H7 (cell line): Measurements from ENCODE around the gene UBXN6. TPM values are rescaled to one million over a fixed set of nuclear protein-coding genes. Genes with fewer than 3 reads are reported as not detected.

Experiments used
- DNase-seq: peaks from one replicate; pipeline ENCODE4 v3.0.0; 2012
- H3K27me3 ChIP-seq: 2 replicates; pipeline ENCODE4 v1.6.0; 2011; ENCODE audit warnings: mild to moderate bottlenecking, low read length; ENCODE audit not compliant: control insufficient read depth, insufficient read depth
- H3K36me3 ChIP-seq: replicated peaks from 2 replicates; pipeline ENCODE4 v1.5.1; 2011; ENCODE audit warnings: low read length; ENCODE audit not compliant: control insufficient read depth, insufficient read depth
- H3K4me3 ChIP-seq: 2 replicates; pipeline ENCODE4 v1.5.1; 2011; ENCODE audit warnings: low read depth, mild to moderate bottlenecking, control low read depth, low read length, moderate library complexity; ENCODE audit not compliant: insufficient read depth
- total RNA-seq: library from RNA; depleted of rRNA; stranded (reverse); fragments of >200 nt; shearing (Covaris generic); gene quantifications from 2 replicates; pipeline ENCODE4 v1.2.3, GENCODE V29; 2014; rRNA removed

UBXN6 gene, protein sequence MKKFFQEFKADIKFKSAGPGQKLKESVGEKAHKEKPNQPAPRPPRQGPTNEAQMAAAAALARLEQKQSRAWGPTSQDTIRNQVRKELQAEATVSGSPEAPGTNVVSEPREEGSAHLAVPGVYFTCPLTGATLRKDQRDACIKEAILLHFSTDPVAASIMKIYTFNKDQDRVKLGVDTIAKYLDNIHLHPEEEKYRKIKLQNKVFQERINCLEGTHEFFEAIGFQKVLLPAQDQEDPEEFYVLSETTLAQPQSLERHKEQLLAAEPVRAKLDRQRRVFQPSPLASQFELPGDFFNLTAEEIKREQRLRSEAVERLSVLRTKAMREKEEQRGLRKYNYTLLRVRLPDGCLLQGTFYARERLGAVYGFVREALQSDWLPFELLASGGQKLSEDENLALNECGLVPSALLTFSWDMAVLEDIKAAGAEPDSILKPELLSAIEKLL
- 36.0 and 41.8 TPM in 2 replicates for total RNA-seq

DNA sequence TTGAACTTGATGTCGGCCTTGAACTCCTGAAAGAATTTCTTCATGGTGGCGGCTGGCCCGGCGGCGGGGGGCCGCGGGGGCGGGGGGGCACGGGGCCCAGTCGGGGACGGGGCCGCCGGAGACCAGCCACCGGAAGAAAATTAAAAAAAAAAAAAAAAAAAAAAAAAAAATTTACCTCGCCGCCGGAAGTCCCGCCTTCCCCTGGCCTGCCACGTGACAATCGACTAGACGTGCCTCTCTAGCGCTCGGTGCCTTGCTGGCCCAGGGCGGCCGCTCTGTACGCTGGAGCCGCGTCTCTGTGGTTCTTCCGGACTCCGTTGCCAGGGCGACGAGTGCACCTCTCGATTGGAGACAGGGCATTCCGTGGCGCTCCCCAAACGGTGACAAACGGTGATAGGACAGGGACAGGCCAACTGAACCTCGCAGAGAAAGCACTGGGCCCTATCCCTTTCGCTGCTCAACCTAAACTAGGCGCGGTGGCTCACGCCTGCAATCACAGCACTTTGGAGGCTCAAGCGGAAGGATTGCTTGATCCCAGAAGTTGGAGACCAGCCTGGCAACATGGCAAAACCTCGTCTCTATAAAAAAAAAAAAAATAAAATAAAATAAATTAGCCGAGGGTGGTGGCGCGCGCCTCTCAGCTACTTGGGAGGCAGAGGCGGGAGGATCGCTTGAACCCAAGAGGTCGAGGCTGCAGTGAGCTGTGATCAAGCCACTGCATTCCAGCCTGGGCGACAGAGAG, at the start of gene UBXN6:
TSS of gene UBXN6 (minus strand) at position 141 of the 742 bp plus-strand sequence. CDS start at position 44, 97 bp downstream.
- Histone ChIP-seq H3K36me3 (no peaks in the 10 kb centered on the region), H3K27me3 (no peaks in the 10 kb centered on the region), H3K4me3 (peak within 1 kb of the TSS; percentile 68)
- peak; percentile 96 for DNase-seq

DNA sequence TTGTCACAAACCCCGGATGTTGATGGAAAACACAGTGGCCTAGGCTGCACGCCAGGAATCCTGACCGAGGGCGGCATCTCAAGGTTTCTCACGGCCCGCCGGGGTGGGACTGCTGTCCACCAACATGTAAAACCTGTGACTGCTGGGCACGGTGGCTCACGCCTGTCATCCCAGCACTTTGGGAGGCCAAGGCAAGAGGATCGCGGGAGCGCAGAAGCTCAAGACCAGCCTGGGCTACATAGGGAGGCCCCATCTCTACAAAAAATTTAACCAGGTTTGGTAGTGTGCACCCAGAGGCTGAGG, 49.5 kb upstream of the UBXN6 start:
- H3K36me3 ChIP-seq = peaks cover 4% of the 10 kb centered on the region
- no peak for DNase-seq

DNA sequence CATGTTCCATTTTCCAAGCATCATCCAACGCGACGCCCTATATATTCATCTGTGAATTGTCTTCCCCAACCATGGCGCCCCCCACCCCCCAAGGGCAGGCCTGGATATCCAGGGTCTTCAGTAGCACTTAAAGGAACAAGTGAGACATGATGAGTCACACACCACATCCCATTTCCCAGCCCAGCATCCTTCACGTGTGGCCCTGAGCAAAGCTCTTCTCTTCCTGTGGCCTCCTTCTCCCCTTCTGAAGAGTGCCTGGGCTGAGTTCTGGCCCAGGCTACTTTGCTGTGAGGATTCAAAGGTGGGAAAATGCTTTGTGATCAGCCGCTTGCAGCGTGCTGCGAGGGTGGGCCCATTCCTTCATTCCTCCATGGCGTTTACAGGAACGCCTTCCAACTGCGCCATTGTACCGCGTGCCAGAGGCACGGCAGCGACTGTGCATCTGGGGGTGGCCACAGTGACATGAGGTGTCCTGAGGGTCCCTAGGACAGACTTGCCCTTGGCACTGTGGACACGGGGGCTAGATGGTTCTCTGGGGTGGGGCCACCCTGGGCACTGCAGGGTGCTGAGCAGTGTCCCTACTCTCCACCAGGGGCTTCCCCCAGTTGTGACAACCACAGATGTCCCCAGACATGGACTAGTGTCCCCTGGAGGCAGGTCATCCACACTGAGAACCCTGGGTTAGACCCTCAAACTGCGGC, 49.0 kb upstream of the UBXN6 start:
- H3K4me3 ChIP-seq = no peak overlapping the region
- DNase-seq = peak; percentile 47
- H3K36me3 ChIP-seq = peaks cover 4% of the 10 kb centered on the region
- peaks cover 2% of the 10 kb centered on the region for H3K27me3 ChIP-seq

More for the DNA sequence above, 49.5 kb upstream of the UBXN6 start:
- no peak overlapping the region for H3K4me3 ChIP-seq
- peaks cover 5% of the 10 kb centered on the region for H3K27me3 ChIP-seq

DNA sequence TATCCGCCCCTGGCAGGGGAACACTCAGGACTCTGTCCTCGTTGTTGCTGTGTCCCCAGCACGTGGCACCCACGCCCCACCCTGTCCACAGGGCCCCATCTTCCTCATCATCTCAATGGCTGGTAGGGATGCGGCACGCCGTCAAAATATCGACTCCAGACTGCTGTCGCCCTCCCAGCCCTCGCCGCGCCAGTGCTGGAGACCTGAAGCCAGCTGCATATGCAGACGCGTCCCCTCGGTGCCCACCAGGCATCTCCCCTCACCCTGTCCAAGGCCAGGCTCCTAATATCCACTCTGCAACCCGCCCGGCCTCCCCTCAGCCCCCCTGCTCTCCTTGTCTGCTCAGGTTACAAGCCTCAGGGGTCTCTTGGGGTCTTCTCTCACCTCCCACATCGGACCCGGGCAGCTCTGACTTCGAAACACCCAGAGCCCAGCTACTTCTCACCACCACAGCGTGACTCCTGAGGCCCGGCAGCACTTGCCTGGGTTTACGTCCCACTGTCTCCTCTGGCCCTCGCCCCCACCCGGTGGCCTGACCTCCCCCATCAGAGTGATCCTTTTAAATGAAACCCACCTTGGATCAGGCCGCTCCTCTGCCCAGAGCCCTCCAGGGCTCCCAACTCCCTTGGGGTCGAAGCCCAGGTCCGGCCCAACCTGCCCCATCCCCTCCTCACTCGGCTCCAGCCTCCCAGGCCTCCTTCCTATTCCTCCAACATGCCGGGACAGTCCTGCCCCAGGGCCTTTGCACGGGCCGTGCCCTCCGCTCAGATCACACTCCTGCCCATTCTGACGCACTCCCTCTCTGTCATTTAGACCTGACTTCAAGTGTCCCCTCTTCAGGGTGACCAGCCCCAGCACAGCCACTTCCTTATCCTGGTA, 48.2 kb upstream of the UBXN6 start:
- peaks cover 4% of the 10 kb centered on the region for H3K36me3 ChIP-seq
- peaks cover 2% of the 10 kb centered on the region for H3K27me3 ChIP-seq
- no peak overlapping the region for H3K4me3 ChIP-seq
- DNase-seq = peak; percentile 53

DNA sequence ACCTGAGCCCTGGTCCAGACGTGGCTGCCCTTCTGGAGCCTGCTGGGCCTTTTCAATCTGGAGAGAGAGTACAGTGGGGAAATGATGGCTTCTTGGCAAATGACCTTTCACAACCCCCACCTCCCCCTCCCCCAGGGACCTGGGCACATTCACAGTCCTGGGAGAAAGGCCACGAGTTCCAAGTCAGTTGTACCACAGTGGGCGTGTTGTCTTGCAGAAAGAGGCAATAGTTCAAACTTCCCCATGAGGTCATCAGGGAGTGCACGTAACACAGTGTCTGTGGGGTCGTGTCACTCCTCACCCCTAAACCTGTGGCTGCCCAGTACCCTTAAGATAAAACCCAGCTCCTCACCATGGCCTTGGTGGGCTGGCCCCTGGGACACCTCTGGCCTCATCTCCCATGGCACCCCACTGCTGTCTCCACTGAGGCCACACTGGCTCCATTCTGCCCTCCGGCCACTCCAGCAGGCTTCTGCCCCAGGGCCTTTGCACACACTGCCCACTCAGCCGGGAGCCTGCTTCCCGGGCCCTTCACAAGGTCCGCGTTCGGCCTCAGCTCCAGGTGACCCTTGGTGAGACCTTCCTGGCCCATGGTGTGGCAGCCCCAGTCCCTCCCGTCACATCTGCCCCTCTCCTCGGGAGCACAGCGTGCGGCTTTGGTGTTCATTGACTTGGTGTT, 47.4 kb upstream of the UBXN6 start:
- Histone ChIP-seq H3K36me3 (peaks cover 4% of the 10 kb centered on the region), H3K4me3 (no peak overlapping the region), H3K27me3 (peaks cover 2% of the 10 kb centered on the region; the same call in 1 of the 2 replicates)
- peak; percentile 60 for DNase-seq

DNA sequence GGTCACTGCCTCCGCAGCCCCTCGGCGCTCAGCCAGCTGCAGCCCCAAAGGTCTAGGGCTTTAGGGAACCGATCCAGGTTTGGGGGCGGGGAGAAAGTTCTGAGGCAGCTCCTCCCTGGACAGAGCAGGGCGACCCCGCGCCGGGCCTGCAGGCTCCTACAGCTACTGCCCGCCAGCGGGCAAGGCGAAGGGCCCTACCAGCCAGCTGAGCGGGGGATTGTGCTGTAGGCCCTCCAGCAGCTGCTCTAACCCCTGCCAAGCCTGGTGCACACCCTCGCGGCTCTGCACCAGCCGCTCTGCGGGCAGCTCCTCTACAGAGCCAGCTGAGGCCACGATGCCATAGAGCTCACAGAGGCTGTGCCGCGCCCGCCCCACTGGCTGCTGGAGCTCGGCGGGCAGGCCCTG, 46.7 kb upstream of the UBXN6 start:
- DNase-seq = peak; percentile 65
- Histone ChIP-seq H3K27me3 (0 out of 2 replicates have a peak, but pooled peaks cover 2% of the 10 kb centered on the region), H3K4me3 (no peak overlapping the region), H3K36me3 (peaks cover 4% of the 10 kb centered on the region)

DNA sequence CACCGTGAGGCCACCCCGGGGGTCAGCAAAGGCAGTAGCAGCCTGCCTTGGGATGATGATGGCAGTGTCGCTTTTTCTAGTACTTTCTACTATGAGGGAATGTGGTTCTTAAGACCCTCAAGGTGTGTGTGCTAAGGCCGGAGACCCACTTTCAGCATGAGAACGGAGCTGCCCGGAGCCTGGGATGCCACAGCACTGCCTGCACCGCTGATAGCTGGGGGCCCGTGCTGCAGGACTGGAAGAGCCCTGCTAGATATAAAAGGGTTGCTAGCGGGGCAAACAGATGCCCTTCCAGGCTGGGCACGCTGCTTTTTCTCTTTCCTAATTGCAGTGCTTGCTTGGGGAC, 46.2 kb upstream of the UBXN6 start:
- Histone ChIP-seq H3K36me3 (peaks cover 4% of the 10 kb centered on the region), H3K4me3 (no peak overlapping the region), H3K27me3 (0 out of 2 replicates have a peak, but pooled peaks cover 2% of the 10 kb centered on the region)
- DNase-seq = peak; percentile 53

DNA sequence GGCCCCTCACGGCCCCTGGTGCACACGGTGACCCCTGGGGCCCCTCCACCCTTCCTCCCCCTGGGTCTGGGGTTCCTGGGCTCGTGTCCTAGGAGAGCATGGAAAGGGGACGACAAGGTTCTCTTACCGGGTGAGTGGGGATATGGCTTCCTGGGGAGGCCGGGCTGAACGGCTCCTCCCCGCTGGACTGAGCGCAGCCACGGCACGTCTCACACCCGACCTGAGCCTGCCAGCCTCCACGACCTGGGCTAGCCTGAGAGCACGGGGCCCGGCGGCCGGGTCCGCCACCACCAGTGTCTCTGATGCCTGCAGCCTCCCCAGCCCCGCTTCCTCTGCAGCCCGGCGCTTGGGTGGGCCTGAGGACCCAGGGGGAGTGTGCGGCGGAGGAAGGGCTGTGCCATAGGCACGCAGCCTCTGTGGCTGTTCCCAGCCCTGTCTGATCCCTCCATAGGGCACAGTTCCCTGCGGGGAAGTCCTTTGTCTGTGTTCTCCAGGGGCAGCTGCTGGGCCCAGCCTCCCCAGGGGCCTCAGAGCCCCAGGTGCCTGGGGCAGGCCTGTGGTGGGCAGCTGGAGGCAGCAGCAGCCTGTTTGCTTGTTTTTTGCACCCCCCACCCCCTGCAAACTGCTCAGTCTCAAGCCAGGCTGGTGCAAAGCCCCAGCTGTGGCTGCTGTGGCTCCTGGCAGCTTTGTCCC, 45.7 kb upstream of the UBXN6 start:
- DNase-seq = peak; percentile 67
- Histone ChIP-seq H3K4me3 (no peak overlapping the region), H3K36me3 (peaks cover 4% of the 10 kb centered on the region), H3K27me3 (no peaks in the 10 kb centered on the region)

DNA sequence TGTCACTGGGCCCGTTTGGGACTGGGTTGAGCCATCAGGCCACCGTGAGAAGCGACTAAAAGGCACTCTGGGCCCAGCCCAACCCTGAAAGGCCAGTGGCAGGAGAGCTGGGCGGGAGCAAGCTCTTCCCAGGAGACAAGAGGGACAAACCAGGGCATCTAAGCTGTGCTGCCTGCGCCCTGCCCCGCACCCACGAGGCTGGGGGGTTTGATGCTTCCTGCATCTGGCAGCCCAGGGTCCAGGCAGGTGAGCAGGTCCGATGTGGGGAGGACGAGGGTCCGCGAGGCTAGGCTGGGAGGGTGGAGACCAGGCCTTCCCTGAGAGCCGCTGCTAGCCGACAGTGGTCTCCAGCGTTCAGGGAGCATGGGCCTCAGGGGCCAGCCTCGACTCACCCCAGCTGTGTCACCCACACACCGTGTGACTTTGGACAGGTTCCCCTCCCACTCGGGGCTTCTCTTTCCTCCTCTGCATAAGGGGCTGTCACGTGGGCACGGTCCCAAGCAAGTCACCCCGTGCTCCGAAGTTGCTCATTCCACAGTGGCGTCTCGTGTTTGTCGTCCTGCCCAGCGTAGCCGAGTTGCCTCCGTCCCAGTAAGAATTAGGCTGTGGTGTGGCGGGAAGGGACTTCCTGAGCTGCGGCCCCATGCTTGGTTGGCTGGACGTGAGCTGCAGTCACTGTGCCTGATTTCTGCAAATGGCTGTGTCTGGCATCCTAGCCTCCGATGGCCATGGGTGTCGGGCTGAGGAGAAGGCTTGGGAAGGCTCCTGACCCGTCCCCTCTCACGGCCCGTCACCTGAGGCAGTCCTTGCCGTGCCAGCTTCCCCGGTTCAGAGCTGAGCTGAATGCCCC, 44.9 kb upstream of the UBXN6 start:
- H3K36me3 ChIP-seq = peaks cover 10% of the 10 kb centered on the region
- no peak overlapping the region for H3K4me3 ChIP-seq
- peak; percentile 56 for DNase-seq
- no peaks in the 10 kb centered on the region for H3K27me3 ChIP-seq

DNA sequence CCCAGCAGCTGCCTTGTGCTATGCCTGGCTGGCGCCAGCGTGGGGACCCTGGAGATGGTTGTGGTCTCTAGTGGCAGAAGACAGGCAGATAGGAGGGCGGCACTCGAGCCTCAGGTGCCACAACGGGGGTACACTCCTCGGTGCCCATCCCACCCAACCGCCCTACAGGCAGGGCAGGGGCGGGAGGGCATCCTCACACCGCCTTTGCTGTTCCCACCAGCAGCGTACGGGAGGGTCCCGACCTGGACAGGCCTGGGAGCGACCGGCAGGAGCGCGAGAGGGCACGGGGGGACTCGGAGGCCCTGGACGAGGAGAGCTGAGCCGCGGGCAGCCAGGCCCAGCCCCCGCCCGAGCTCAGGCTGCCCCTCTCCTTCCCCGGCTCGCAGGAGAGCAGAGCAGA, 44.1 kb upstream of the UBXN6 start:
- DNase-seq = peak; percentile 60
- peaks cover 11% of the 10 kb centered on the region for H3K36me3 ChIP-seq
- no peaks in the 10 kb centered on the region for H3K27me3 ChIP-seq
- no peak overlapping the region for H3K4me3 ChIP-seq

DNA sequence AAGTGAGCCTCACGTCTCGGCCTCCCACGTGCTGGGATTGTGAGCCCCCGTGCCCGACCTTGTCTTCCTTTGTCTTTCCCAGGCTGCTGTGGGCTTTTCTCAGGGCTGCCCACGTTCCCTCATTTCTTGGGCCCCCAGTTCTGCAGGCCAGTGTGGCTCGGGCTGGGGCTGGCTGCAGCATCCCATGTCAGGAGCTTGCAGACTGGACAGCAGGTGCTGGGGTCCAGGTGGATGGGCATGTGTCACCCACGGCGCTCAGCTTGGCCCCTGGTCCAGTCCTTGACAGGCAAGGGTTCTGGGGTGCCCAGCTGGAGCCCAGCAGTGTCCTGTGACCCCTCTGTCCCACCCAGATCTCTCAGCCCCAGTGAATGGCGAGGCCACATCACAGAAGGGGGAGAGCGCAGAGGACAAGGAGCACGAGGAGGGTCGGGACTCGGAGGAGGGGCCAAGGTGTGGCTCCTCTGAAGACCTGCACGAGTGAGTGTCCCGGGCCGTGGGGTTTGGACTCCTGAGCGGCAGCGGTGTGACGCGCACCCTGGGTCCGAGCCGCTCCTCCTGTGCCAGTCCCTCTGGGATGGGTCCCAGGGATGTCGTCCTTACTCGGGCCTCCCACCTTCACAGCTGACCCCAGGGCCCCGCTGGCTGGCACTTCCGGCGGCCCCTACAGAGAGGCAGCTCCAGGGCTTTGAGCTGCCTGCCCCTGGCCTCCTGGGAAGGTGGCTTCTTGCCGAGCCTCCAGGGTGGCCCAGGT, 43.4 kb upstream of the UBXN6 start:
- H3K36me3 ChIP-seq = peaks cover 12% of the 10 kb centered on the region
- no peaks in the 10 kb centered on the region for H3K27me3 ChIP-seq
- H3K4me3 ChIP-seq = no peak overlapping the region

DNA sequence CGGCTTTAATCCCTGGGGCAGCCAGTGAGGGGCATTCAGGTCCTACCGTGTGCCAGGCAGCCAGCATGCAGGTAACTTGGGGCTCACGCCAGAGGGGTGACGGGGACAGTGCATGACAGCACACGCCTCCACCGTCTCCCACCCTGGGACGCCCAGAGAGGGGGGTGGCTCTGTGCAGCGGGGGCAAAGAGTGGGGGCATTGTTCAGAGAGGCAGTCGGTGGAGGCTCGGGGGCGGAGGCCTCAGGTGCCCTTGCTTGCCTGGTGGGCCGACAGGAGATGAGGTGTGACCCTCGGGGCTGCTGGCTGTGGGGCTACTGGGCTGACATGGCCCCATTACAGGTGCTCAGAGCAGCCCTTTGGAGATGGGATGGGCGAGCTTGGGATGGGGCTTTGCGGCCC, 42.3 kb upstream of the UBXN6 start:
- Histone ChIP-seq H3K4me3 (no peak overlapping the region), H3K36me3 (peaks cover 10% of the 10 kb centered on the region), H3K27me3 (no peaks in the 10 kb centered on the region)
- peak; percentile 52 for DNase-seq

More for the DNA sequence above, 43.4 kb upstream of the UBXN6 start:
- DNase-seq = peak; percentile 64
